Femur (tissue), 1 donor: ENCODE data around the gene DOCK1.
A peak's percentile ranks its signal among the peaks of the same experiment; 100 is the strongest.
"Not testable (repeated sequence)": the region's sequence is repeated elsewhere in the genome, so short reads cannot be mapped to it uniquely, and the experiment has no call there.

Source experiments
- DNase-seq: peaks from one replicate; pipeline ENCODE4 v3.0.0-alpha.2; 2017

DOCK1 gene

DNA sequence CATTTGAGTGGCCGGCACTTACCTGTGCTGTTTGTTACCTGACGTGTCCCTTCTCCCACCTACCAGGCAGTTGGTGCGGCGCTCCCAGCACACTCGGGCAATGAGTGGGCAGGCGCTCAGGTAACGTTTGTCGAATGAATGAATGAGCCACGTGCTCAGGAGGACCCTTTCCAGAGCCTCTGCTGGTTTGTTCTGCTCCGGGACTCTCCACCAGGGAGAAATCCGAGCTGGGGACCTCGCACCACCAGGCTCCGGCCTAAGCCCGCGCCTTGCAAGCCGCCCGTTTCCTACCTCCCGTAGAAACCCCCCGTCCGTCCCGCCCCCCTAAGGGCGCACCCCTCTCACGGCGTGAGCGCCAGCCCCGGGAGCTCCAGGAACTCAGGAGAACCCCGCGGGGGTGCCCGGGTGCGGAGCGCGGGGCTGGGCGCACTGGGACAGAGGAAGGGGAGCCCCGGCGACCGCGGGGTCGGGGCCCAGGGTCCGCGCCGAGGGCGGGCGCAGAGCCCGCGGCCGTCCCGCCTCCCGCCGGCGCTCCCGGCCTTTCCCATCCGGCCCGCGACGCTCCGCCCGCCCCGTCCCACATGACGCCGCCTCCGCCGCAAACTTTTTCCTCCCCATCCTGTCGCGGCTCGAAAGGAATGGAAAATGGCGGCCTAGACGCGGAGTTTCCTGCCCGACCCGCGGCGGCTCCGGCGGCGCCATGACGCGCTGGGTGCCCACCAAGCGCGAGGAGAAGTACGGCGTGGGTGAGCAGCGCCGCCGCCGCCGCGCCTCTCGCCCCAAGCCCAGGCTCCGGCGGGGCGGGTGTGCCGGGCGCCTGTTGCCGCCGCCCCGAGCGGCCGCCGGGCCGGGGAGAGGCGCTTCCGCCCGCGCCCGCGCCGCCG lies at the start of gene DOCK1:
TSS of gene DOCK1 (plus strand) at position 611 of the 884 bp plus-strand sequence. CDS start at position 701, 90 bp downstream.
- DNase-seq = peak; percentile 86

DNA sequence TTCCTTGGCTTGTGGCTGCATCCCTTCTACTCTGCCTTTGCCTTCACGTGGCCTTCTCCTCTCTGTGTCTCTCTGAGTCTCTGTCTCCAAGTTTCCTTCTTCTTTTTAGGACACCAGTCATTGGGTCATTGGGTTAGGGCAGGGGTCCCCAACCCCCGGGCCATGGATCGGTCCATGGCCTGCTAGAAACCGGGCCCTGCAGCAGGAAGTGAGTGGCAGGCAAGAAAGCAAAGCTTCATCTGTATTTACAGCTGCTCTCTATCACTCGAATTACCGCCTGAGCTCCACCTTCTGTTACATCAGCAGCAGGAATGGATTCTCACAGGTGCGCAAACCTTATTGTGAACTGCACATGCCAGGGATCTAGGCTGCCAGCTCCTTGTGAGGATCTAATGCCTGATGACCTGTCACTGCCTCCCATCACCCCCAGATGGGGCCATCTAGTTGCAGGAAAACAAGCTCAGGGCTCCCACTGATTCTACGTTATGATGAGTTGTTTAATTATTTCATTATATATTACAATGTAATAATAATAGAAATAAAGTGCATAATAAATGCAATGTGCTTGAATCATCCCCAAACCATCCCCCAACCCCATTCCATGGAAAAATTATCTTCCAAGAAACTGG lies 47.9 kb upstream of the DOCK1 start:
- DNase-seq = no peak

DNA sequence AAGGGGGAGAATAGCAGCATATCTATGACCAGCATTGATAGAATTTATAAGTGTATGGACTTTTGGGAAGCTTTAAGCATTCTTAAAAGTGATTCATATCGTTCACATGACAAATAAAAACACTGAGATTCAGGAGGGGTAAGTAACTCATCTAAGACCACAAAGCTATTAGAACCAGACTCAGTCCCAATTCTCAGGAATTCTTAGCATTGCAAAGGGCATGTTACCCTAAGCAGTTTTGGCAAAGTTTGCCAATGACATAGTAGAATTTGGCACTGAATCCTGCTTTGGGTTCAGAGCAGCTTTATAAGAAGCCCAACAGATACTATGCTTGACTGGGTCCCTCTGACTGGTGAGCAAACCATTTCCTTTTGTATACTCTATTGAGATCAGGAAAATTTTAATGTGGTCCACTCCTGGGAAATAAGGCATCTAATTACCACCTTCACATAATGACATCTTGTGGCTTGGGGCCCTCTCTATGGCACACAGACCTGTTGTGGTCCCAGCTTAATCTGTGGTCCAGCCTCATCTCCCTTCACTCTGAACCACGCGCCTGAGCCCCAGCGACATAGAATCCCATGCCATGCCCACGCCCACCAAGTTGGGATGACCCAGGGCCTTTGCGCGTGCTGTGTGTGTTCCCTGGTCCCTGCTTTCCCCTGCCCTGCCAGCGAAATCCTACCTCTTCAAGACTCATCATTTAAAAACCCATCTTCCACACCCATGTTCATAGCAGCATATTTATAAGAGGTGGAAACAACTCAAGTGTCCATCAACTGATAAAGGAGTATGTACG lies 37.5 kb upstream of the DOCK1 start:
- no peak for DNase-seq

DNA sequence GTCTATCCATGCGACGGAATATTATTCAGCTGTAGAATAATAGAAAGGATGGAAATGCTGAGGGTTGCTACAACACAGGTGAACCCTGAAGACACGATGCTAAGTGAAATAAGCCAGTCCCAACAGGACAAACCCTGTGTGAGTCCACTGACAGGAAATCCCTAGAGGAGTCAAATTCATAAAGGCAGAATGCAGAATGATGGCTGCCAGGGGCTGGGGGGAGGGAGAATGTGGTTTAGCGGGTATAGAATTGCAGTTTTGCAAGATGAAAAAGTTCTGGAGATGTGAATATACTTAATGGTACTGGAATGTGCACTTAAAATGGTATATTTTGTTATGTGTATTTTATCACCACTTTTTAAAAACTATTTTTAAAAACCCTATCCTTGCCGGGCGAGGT lies 36.9 kb upstream of the DOCK1 start:
- no peak for DNase-seq

DNA sequence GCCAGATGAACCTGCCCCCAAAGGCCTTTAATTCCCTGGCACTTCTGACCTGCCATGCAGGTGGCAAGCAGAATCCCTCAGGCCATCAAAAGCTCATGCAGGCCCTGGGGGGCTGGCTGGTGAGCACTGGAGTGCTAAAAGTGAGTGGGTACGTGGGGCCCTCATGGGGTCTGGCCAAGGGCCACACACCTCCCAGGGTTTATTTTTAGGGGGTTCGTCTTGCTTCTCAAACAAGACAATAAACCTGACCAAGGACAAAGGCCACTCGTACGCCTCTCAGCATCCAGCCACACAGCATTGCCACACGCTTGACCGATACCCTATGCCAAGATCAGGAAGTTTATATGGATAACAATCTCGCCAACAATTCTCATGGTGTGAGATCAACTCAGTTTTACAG lies 33.1 kb upstream of the DOCK1 start:
- no peak for DNase-seq

DNA sequence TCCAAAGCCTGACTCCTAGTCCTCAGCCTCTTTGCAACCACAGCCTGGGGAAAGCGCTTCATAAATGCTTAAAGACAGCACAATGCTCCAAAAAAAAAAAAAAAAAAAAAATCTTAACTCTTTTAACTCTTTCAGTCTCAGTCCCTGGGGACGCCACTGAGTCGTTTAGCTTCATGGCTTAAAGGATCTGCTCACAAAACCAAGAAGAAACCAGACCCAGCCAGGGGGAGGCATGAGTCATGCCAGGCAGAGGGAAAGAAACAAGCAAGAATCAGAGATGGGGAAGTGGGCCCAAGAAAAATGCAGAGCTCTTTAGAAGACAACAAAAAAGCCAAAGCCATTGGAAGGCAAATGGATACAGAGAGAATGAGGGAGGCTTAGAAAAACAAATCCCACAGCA lies 32.5 kb upstream of the DOCK1 start:
- DNase-seq = no peak

DNA sequence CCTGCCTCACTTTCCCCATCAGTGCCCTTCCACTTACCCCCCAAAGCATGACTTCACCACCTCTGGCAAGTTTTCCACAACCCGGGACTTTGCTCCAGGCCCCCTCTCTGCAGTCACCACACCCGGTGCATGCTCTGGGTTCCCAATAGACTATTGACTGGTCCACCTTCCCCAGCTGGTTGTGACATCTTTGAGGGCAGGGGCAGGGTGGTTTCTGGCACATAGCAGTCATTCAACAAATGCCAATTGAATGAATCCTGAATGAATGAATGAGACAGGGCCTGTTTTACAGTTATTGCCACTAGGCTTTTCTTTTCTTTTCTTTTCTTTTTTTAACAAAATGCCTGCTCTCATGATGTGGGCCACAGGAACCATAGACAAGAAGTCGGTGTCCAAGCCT lies 28.8 kb upstream of the DOCK1 start:
- DNase-seq = no peak

DNA sequence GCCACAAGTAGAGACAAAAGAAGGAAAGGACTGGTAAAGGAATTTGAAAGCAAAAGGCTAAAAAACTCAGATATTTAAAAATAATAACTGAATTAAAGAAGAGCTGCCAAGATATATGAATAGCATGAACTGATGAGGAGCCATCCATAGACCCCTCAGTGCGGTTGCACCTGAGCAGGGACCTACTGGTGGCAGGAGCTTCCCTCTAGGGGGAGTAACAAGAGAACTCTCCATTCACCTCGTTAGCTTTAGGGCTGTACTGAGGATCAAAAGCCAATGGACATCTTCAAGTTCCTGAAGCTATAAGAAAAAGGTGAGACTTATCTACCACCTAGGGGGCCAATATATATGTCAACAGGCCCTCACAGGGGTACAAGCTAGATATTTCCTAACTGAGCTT lies 27.8 kb upstream of the DOCK1 start:
- DNase-seq = no peak

DNA sequence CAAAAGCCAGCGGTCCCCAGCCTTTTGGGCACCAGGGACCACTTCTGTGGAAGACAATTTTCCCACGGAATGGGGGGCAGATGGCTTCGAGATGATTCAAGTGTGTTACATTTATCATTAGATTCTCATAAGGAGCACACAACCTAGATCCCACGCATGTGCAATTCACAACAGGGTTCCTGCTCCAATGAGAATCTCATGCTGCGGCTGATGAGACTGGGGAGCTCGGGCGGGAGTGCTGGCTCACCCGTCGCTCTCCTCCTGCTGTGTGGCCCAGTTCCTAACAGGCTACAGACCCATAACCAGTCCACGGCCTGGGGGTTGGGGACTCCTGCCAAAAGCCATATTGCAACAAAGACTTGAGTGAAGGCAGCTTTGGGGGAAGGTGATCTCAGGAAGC lies 26.6 kb upstream of the DOCK1 start:
- no peak for DNase-seq

DNA sequence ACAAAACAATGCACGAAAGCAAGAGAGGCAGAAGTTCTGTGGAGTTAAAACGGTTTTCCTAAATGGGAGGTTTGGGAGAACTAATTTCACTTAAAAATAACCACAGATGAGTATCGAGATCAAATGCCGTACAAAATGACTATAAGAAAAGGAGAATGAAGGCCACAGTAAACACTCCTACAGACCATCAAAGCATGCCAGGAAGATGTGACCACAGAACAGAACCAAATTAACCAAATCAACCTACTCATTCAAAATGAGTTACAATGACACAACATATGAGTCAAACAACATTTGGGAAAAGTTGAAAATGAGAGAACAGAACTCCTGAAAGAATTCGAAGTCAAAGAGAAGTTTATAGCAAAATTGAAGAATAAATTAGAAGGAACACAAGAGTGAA lies 24.3 kb upstream of the DOCK1 start:
- DNase-seq = no peak

DNA sequence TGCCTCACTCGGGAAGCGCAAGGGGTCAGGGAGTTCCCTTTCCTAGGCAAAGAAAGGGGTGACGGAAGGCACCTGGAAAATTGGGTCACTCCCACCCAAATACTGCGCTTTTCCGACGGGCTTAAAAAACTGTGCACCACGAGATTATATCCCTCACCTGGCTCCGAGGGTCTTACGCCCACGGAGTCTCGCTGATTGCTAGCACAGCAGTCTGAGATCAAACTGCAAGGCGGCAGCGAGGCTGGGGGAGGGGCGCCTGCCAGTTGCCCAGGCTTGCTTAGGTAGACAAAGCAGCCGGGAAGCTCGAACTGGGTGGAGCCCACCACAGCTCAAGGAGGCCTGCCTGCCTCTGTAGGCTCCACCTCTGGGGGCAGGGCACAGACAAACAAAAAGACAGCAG lies 23.2 kb upstream of the DOCK1 start:
- not testable (repeated sequence) for DNase-seq

DNA sequence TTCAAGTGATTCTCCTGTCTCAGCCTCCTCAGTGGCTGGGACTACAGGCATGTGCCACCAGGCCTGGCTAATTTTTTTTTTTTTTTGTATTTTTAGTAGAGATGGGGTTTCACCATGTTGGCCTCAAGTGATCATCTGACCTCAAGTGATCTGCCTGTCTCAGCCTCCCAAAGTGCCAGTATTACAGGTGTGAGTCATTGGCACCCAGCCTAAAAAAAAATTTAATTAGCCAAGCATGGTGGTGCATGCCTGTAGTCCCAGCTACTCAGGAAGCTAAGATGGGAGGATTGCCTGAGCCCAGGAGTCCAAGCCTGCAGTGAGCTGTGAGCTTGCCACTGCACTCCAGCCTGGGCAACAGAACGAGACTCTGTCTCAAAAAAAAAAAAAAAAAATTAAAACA lies 16.8 kb upstream of the DOCK1 start:
- not testable (repeated sequence) for DNase-seq

DNA sequence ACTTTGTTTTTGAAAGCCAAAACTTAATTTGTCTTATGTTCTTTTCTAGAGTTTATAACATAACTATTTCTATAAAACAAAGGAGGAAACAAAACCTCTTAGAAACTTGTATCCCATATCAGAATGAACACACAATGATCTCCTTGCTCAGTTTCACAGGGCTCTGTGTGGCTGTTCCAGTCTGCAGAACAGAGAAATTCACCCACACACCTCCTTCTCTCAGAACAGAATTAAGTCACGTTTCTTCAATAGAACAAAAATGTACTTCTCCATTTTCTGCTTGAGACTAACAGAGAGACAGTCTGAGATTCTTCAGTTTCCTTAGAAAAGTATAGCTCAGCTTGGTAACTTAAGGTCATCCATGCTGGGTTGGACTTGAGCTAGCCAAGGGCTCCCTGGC lies 15.8 kb upstream of the DOCK1 start:
- no peak for DNase-seq

DNA sequence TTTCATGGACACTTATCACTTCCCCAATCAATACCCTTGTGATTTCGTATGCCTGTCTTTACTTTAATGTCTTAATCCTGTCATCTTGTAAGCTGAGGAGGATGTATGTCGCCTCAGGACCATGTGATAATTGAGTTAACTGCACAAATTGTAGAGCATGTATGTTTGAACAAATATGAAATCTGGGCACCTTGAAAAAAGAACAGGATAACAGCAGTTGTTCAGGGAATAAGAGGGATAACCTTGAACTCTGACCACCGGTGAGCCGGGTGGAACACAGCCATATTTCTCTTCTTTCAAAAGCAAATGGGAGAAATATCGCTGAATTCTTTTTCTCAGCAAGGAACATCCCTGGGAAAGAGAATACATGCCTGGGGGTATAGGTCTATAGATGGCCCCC lies 14.4 kb upstream of the DOCK1 start:
- not testable (repeated sequence) for DNase-seq

DNA sequence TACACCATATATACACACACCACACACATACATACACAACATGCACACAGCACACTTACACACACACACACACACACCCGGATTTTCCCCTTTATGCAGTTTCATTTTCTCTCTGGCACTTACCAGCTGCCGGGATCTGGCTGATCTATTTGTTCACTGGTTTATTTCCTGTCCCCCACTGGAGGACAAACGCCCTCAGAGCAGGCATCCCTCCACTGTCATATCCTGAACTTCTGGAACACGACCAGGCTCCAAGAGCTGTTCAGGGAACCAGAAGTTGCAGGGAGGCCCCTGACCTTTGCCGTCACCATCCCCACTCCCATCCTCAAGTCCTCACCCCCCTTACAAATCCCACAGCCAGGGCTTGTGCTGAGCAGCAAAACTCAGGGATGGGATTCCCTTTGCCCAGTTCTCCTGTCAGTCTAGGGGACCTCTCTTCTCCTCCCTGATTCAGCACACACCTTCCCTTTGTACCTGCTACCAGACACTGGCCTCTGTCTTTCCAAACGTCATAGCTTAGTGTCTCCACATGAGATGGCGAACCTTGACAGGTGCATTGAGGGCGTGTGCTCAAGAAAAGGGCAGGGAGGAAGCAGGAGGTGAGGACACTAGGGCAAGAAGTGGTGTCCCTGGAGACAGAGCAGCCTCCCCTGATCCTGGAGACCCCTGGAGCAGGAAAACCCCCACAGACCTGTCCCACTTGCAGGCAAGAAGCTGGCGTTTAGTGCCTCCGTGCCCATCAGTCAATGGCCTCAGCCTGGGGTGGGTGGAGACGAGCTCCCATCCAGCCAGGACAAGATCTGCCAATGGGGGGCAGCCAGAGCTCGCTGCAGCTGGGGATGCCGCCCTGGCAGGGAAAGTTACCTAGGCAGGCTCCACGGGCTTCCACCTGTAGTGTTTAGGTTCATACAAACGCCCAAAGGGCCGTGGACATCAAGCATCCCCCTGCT lies 12.7 kb upstream of the DOCK1 start:
- no peak for DNase-seq

DNA sequence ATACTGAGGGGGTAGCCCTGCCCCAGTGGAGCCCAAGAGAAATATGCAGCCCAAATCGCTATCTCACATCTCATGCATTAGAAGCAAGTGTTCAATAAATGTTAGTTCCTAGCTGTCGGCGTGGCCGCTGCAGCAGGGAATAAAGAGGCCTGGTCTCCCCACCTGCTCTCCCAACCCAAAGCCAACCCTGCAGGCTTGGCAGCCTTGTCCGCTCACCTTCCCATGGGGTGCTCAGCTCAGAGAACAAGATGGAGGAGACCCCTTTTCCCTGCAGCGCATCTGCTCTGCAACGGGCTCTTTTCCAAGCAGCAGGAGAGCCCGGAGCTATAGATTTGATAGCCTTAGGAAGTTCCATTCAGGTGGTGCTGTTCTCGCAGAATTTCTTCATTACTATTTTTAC lies 12.0 kb upstream of the DOCK1 start:
- no peak for DNase-seq

DNA sequence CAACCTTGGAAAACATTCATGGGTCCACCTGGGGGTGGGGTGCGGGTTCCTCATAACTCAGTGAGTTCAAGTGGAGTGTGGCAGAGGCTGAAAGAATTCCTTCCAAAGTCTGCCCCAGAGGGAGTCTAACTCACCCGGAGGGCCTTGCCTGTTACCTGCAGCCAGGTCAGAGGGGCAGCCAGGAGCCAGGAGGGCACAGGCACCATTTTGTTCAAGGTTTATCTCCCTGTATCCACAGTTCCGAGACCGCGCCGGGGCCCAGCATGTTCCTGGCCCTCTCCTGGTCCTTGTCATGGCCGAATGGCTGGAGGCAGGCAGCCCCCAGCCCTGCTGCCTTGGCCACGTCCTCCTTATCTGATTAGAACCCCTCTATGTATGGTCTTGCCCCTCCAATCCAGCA lies 11.4 kb upstream of the DOCK1 start:
- DNase-seq = no peak

DNA sequence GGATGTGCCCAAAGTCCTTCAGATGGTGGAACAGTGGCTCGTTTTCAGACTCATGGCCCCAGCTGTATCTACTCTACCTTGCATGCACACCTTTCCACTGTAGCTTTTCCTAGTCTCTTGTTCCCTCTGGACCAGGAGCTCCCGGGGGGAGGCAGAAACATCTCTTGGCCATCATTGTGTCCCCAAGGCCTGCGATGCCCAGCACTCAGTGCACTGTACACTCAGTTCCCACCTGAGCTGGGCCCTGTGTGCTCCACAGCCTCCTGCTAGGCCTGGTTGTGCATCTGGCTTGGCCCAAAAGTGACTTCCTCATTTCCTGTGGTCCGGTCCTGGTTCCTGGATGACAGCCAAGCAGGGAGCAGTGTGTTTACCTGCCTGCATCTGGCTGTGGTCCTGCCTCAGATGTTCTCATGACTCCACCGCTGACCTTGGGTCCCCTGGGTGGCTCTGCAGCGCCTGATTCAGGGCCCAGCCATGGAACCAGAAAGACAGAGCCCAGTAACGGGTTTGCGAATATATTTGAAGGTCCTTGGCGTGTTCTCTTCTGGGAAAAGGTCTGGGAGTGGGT lies 9.9 kb upstream of the DOCK1 start:
- DNase-seq = no peak

DNA sequence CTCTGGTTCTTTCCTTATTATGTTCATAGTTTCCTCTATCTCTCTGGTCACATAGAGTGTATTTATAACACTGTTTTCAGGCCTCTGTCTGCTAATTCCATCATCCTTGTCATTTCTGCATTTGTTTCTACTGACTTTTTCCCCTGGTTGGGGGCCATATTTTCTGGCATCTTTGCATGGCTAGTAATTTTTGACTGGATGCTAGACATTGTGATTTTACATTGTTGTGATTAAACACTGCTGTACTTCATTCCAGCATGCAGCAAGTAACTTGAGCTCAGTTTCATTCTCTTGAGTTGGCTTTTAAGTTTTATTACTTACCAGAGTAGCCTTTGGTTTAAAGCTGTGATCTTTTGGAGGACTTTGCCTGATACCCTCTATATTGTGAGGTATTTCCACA lies 6.8 kb upstream of the DOCK1 start:
- DNase-seq = no peak

DNA sequence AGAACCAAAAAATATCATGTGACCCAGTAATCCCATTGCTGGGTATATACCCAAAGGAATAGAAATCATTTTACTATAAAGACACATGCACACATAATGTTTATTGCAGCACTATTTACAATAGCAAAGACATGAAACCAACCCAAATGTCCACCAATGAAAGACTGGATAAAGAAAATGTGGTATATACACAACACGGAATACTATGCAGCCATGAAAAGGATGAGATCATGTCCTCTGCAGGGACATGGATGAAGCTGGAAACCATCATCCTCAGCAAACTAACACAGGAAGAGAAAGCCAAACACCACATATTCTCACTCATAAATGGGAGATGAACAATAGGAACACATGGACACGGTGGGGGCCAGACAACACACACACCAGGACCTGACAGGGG lies 5.7 kb upstream of the DOCK1 start:
- not testable (repeated sequence) for DNase-seq

DNA sequence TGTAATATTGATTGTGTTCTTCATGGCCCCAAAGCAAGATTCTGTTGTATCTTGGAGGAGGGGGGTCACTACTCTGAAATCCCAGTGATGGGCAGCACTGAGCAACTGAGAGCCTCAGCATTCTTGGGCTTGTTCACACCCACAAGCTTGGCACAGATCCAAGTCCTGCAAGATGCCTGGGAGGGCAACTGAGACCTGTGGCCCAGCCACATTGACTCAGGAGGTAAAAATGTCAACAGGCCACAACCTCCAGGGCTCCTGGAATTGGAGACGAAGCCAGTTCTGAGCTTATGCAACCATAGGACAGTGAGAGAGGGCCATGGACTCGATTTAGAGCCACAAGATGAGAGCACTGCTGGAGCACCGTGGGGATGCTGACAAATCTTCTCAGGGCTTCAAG lies 3.1 kb upstream of the DOCK1 start:
- no peak for DNase-seq
